ENCODE measurements around the gene TNFSF11. TPM values are rescaled to one million over a fixed set of nuclear protein-coding genes. Genes with fewer than 3 reads are reported as not detected.

TNFSF11 gene
- total RNA-seq, 1 donor from 2014 or later: not detected

DNA sequence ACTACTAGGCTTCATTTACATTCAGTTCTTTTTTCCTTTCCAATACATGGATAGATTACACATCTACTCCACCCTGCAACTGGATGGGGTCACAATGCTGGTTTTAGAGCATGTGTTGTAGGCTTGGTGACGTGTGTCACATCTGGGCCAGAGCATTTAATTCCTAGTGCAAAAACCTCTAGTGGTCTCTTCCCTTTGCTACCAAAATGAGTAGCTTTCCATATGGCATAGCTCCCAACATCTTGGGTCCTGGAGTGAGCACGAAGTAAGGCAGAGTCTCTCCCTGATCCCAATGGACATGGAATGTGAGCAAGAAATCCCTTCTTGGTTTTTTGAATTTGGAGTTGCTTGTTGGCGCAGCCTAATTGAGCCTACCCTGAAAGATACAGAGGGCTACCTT lies 51.7 kb downstream of the TNFSF11 start:
- Mint-ChIP-seq H3K4me1 (peaks cover 1% of the 10 kb centered on the region), H3K27ac (no peak overlapping the region), H3K9me3 (no peaks in the 10 kb centered on the region), H3K36me3 (no peaks in the 10 kb centered on the region), H3K27me3 (ENCODE audit: low read depth) (peaks cover 2% of the 10 kb centered on the region), H3K4me3 (no peak overlapping the region)
- DNase-seq (ENCODE audit: low spot score in 2 of 2, unreplicated experiment in 2 of 2): no peak
- TF ChIP-seq, protein P1, sequence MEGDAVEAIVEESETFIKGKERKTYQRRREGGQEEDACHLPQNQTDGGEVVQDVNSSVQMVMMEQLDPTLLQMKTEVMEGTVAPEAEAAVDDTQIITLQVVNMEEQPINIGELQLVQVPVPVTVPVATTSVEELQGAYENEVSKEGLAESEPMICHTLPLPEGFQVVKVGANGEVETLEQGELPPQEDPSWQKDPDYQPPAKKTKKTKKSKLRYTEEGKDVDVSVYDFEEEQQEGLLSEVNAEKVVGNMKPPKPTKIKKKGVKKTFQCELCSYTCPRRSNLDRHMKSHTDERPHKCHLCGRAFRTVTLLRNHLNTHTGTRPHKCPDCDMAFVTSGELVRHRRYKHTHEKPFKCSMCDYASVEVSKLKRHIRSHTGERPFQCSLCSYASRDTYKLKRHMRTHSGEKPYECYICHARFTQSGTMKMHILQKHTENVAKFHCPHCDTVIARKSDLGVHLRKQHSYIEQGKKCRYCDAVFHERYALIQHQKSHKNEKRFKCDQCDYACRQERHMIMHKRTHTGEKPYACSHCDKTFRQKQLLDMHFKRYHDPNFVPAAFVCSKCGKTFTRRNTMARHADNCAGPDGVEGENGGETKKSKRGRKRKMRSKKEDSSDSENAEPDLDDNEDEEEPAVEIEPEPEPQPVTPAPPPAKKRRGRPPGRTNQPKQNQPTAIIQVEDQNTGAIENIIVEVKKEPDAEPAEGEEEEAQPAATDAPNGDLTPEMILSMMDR (IDR thresholded peaks at IDR 0.05; ENCODE audit: unreplicated experiment): no peak

DNA sequence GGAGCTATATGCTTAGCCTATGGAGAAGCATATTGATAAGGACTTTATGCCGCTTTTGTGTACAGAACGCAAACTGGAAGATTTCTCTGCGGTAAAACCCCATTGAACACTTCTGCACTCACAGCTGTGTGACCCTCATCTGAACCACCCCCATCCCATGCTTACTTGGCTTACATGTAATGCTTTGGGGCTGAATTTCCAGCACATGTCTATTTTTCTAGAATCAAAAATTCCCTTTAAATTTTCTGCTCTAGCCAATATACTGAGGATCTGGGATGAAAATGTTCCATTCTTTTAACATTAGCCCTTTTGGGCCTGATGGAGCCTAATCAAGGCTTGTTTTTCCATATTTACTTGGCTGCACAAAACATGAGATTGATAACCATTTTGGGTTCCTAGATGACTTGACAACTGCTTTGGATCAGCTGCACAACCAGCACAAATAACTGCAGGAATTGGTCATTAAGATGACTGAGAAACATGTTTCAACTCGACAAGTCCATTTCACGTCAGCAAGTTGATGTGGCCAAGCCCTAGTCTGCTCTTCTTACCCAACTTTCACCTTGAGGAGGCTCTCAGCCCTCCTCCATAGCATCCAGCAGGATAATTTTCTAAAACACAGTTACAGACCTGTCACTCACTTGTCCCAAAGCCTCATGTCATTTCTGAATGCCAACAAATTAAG lies 52.4 kb downstream of the TNFSF11 start:
- H3K4me1 Mint-ChIP-seq: no peaks in the 10 kb centered on the region
- no peak for DNase-seq (ENCODE audit: low spot score in 2 of 2, unreplicated experiment in 2 of 2)
- no peak overlapping the region for H3K27ac Mint-ChIP-seq
- no peaks in the 10 kb centered on the region for H3K9me3 Mint-ChIP-seq
- peaks cover 2% of the 10 kb centered on the region for H3K27me3 Mint-ChIP-seq (ENCODE audit: low read depth)
- TF ChIP-seq, protein P1 (IDR thresholded peaks at IDR 0.05; ENCODE audit: unreplicated experiment): no peak
- no peak overlapping the region for H3K4me3 Mint-ChIP-seq
- H3K36me3 Mint-ChIP-seq: no peaks in the 10 kb centered on the region

DNA sequence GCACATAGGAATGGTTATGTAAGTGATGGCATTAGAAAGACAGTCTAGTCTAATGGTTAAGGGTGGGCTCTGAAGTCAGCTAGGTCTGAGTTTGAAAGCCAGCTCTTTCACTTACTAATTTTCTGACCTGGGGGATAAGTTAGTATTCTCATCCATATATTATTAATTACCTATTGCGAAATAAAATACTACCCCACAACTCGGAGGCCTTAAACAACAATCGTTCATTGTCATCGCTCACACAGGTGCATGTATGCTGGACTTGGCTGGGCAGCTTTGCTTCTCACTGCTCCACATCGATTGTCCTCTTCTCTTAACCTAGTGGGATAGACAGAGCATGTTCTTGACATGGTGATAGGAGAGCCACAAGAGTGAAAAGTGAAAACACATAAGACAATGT lies 54.7 kb downstream of the TNFSF11 start:
- H3K4me3 Mint-ChIP-seq: no peak overlapping the region
- peaks cover 2% of the 10 kb centered on the region for H3K27me3 Mint-ChIP-seq (ENCODE audit: low read depth)
- DNase-seq (ENCODE audit: low spot score in 2 of 2, unreplicated experiment in 2 of 2): no peak
- TF ChIP-seq, protein P1 (IDR thresholded peaks at IDR 0.05; ENCODE audit: unreplicated experiment): no peak
- H3K36me3 Mint-ChIP-seq: no peaks in the 10 kb centered on the region
- H3K4me1 Mint-ChIP-seq: peaks cover 4% of the 10 kb centered on the region
- no peak overlapping the region for H3K27ac Mint-ChIP-seq
- no peaks in the 10 kb centered on the region for H3K9me3 Mint-ChIP-seq

DNA sequence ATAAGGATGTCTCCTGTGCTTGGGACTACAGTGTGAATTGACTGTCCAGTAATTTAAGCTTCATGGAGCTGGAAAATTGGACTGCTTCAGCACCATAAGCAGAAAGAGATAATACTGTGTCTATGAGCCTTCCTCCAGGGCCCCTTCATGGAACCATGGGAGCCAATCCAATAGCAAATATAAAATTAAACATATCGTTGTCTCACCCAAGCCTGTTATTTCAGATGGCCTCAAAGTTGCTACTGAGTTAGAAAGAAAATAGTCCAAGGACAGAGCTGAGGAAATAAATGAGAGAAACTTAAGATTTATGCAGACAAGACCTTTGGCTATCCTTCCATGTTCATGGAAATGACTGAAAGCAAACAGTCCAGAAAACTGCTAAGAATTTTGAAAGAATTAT lies 57.2 kb downstream of the TNFSF11 start:
- Mint-ChIP-seq H3K27ac (no peak overlapping the region), H3K9me3 (no peaks in the 10 kb centered on the region), H3K27me3 (ENCODE audit: low read depth) (no peaks in the 10 kb centered on the region), H3K36me3 (no peaks in the 10 kb centered on the region), H3K4me1 (peaks cover 4% of the 10 kb centered on the region), H3K4me3 (no peak overlapping the region)
- TF ChIP-seq, protein P1 (IDR thresholded peaks at IDR 0.05; ENCODE audit: unreplicated experiment): no peak
- no peak for DNase-seq (ENCODE audit: low spot score in 2 of 2, unreplicated experiment in 2 of 2)

DNA sequence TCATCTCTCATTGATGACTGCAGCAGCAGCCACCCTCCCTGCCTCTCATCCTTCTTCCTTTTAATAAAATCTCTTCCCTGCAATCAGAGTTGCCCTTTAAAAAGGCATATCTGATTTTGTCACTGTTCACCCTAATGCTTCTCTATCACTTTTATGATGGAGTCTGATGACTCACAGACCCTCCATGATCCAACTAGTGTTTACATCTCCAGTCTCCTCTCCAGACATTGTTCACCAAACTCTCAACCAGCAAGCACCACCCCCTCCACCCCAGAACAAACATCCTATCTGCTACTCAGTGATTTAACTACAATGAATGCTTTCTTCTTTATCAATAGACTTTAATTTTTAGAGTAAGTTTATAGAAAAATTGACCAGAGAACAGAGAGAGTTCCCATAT lies 59.5 kb downstream of the TNFSF11 start:
- H3K27ac Mint-ChIP-seq: no peak overlapping the region
- H3K4me3 Mint-ChIP-seq: no peak overlapping the region
- H3K27me3 Mint-ChIP-seq (ENCODE audit: low read depth): no peaks in the 10 kb centered on the region
- no peaks in the 10 kb centered on the region for H3K9me3 Mint-ChIP-seq
- H3K36me3 Mint-ChIP-seq: no peaks in the 10 kb centered on the region
- TF ChIP-seq, protein P1 (IDR thresholded peaks at IDR 0.05; ENCODE audit: unreplicated experiment): no peak
- no peak for DNase-seq (ENCODE audit: low spot score in 2 of 2, unreplicated experiment in 2 of 2)
- H3K4me1 Mint-ChIP-seq: peaks cover 6% of the 10 kb centered on the region
